HG02642 (cell line): ENCODE measurements around the gene HK1.

Experiments used
- ATAC-seq: cut with Tn5 transposase; IDR thresholded peaks from one replicate; pipeline ENCODE4 v1.9.1; 2021; ENCODE audit warnings: mild to moderate bottlenecking; ENCODE audit not compliant: unreplicated experiment, poor library complexity

HK1 gene

DNA sequence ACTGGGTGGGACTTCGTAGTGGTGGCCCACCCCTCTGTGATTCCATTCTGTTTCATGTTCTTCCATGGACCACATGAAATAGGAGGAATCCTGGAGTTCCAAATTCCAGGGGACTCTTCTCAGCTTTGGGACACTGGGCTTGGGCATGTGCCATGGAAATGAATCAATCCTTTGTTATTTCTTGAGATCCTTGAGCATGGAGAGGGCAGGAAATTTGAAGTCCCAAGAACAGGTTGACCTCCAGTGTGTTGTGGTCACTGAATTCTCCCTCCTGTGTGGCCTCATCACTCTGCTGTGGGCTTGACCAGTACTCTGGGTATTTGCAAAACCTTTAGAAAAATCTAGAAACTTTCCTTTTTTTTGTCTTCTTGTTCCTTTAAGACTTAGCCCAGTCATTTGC is 115.7 kb downstream of the HK1 start:
- ATAC-seq = no peak

DNA sequence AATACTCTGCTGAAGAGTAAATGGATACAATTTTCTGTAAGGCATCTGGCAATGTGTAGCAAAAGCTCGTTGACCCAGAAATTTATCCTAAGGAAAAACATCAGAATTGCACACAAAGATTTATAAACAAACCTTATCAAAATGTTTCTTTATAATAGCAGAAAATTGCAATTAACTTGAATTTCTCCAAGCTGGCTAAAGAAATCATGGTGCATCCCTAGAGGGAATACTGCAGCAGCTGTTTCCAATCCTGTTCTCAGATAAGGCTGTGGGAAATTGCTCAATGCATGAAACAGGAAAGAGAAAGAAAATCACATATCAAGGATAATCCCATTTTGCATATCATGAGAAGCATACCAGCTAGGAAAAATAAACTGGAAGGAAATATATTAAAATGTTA is 119.7 kb downstream of the HK1 start:
- no peak for ATAC-seq

DNA sequence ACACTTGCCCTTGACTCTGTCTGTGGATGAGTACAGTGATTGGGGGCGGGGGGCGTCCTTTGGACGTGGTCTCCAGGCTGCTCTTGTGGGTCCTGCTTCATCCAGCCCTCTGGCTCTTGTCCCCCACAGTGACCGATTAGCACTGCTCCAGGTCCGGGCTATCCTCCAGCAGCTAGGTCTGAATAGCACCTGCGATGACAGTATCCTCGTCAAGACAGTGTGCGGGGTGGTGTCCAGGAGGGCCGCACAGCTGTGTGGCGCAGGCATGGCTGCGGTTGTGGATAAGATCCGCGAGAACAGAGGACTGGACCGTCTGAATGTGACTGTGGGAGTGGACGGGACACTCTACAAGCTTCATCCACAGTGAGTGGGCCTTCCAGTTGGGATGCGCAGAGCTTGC is 120.2 kb downstream of the HK1 start:
- ATAC-seq = no peak

GRCh38 chr10:69400936-69401335 is 122.6 kb downstream of the HK1 start:
- ATAC-seq = no peak

- no peak for ATAC-seq
Measured at GRCh38 chr10:69401416-69401815, 123.1 kb downstream of the HK1 start.

GRCh38 chr10:69402386-69402785 is 124.1 kb downstream of the HK1 start:
- ATAC-seq = no peak

DNA sequence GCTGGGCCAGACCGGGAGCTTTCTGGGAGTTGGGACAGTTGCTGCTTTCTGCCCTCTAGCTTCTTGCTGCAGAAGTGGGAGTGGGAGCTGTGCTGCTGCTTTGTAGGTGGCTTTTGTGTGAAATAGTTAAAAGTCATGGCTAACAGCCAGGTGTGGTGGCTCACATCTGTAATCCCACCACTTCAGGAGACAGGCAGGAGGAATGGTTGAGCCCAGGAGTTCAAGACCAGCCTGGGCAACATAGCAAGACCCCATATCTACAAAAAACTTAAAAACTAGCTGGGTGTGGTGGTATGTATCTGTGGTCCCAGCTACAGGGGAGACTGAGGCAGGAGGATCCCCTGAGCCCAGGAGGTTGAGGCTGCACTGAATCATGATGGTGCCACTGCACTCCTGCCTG is 124.8 kb downstream of the HK1 start:
- ATAC-seq = no peak

DNA sequence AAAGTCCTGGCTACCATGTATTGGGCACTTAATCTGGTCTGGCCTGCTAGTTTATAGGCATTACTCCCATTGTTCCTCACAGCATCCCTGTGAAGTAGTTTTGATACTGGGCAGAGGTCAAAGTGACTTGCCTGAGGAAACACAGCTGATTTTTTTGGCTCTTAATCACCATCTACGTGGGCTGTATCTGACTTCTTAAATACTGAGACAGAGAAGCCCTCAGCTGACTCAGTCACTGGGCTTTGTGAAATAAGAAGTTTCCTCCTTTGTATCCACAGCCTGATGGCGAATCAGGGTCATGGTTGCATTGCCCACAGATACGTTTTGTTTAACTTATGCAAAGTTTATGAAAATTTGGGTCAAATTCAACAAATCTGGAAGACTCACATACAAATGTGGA is 125.2 kb downstream of the HK1 start:
- no peak for ATAC-seq

- ATAC-seq = no peak
Measured at GRCh38 chr10:69404786-69405185, 126.5 kb downstream of the HK1 start.

DNA sequence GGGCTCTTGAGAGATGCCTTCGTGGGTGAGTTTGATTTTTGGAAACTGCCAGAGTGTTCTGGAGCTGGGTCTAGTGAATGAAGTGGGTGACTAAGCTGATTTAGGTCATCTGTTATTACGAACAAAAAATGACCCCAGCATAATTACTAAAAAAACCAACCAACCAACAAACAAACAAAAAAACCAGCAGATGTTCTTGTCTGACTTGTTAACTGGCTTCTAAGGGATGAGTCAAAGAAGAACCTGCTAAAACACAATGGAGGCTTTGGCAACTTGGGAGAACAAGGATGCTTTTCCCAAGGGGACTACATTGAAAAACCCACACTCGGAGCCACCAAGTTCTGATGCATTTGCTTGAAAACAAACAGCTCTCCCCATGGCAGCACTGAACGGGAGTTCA is 126.9 kb downstream of the HK1 start:
- no peak for ATAC-seq

- no peak for ATAC-seq
Measured at GRCh38 chr10:69406302-69406811, 128.1 kb downstream of the HK1 start.

DNA sequence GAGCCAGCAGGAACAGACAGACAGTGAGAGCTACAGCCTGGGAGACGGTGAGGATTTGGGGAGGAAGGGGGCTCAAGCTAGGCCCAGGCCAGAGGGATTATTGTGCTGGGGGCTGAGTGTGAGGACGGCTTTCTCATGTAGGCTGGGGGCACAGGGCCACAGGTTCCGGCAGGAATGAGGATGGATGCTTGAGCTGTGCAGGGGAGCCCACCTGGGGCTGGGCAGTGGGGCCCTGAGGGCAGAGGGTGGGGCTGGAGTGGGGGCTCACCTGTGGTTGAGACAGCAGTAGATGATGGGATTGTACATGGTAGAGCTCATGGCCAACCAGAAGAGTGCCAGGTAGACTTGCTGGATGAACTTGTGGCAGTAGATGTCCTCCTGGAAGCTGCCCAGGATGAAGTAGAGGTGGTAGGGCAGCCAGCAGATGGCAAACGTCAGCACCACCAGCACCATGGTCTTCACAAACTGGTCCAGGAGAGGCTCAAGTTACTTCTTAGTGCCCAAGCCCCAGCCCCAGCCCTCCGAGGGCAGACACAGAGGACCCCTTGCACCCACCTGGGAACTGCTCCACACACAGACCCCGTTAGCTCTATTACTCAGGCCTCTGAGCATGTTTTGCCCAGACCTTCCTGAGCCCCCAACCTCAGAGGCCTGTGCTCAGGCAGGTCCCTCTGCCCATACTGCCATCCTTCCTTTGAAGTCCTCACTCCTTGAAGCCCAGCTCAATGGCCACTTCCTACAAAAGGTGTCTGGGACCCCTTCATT is 128.7 kb downstream of the HK1 start:
- no peak for ATAC-seq

- ATAC-seq = no peak
Measured at GRCh38 chr10:69407621-69408301, 129.5 kb downstream of the HK1 start.

GRCh38 chr10:69408318-69409175 is 130.3 kb downstream of the HK1 start:
- peak; percentile 81 for ATAC-seq

DNA sequence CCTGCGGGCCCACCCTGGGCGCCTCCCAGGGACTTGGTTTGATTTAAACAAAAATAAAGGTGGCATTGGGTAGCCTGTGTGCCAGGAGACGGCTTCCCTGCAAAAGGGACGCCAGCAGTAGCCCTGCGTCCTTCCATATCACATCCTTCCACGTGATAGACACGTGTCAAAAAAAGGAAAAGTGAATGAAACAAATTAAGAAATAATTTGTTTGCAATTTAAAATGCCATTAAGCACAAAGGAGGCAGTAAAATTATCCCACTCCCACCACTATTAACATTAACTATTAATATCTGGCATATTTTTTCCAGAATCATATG is 130.8 kb downstream of the HK1 start:
- no peak for ATAC-seq

- no peak for ATAC-seq
Measured at GRCh38 chr10:69409968-69410367, 131.7 kb downstream of the HK1 start.

DNA sequence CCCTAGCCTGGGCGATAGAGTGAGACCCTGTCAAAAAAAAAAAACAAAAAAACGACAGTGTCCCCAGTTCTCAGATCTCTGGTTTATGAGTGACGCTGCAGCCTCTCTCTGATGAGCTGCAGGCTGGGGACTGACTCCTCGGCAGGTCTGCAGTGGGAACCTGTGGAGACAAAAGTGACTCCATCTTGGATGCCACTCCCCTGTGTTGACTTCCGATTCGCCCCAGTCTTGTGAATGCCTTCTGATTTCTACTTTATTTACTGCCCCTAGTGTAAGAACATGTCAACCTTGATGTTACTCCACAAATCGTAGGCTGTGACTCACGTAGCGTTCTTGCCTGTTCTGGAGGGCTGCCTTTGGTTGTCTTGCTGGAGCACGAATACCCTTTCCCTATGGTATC is 132.2 kb downstream of the HK1 start:
- ATAC-seq = no peak

DNA sequence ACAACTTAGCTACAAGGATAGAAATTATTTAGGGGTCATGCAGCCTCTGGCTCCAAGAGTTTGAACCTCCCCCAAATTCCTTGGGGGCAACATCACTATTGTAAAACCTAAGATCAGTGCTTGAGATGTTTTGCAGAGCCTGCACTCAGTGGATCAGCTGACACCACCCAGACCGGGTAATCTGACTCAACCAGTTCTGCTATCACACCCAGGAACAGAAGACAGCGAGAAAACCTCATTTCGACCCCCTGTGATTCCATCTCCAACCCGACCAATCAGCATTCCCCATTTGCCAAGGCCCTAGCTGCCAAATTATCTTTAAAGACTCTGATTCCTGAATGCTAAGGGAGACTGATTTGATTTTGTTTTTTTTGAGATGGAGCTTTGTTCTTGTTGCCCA is 133.2 kb downstream of the HK1 start:
- no peak for ATAC-seq

- no peak for ATAC-seq
Measured at GRCh38 chr10:69412232-69412790, 134.0 kb downstream of the HK1 start.

DNA sequence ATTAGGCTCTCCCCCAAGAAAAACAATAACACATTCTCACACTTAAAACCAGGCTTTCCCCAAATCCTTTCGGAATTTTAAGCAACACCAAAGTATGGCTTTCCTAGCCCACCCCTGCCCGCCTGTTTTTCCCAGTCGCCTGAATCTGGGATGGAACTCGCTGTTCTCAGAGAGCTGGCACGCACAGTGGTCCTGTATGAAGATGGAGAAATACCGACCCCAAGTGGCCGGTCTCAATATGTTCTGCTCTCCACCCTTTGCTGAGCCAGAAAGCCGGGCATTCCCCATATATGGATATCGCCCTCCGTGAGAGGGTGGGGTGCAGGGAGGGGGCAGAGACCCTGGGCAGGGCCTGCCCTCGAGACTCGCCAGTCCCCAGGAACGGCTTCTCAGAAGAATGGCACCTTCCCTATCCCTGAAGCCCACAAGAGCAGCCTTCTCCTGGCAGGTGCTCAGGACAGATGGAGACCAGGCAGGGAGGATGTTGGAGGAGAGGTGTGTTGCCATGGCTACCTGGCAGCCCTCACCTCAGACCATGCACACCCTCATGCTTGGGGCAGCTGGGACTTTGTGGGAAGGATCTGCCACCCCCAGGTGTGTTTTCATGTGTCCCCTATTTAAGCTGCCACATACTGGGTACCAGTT is 135.0 kb downstream of the HK1 start:
- ATAC-seq = no peak
